Hematopoietic multipotent progenitor cell treated with erythropoietin and hydrocortisone succinate and interleukin-3 and kit ligand, for 15 days (in vitro differentiated cells): ENCODE data around the gene OR51E2.
"Not testable (repeated sequence)": the region's sequence is repeated elsewhere in the genome, so short reads cannot be mapped to it uniquely, and the experiment has no call there.

ENCODE experiments used
- DNase-seq: peaks from one replicate; pipeline ENCODE4 v3.0.0-alpha.2; 2015; ENCODE audit warnings: low spot score

The OR51E2 gene, protein sequence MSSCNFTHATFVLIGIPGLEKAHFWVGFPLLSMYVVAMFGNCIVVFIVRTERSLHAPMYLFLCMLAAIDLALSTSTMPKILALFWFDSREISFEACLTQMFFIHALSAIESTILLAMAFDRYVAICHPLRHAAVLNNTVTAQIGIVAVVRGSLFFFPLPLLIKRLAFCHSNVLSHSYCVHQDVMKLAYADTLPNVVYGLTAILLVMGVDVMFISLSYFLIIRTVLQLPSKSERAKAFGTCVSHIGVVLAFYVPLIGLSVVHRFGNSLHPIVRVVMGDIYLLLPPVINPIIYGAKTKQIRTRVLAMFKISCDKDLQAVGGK

DNA sequence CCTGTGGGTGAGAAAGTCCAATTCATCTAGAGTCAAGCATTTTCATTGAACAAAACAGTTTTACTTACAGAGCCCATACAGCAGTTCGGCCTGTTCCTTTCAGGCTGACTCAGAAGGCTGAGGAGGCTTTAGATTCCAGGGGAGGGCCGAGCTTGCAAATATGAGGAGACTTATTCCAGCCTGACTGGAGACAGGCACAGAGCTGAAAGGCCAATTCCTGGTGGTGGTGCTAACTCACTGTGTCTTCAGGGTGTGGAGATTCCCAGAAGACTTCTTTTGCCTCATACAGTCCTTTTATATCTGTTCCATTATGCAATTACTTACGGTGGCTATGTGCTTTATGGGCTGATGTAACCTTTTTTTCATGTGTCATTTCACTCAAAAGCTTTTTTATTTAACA lies at the start of gene OR51E2:
Gene OR51E2 (minus strand): TSS at position 269 of the 400 bp plus-strand sequence. CDS start 15,142 bp downstream, outside the sequence.
- no peak for DNase-seq

DNA sequence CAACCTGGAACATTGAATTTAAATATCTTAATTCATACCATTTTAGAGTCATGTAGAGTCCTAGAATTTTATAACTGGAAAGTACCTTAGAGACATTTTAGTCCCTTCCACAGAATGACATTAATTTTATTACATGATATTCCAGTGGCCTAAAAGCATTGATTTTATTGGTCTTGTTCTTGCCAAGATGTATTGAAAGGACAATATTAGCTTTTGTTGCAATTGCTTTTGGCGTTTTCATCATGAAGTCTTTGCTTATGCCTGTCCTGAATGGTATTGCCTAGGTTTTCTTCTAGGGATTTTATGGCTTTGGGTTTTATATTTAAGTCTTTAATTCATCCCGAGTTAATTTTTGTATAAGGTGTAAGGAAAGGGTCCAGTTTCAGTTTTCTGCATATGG lies 43.1 kb upstream of the OR51E2 start:
- no peak for DNase-seq

DNA sequence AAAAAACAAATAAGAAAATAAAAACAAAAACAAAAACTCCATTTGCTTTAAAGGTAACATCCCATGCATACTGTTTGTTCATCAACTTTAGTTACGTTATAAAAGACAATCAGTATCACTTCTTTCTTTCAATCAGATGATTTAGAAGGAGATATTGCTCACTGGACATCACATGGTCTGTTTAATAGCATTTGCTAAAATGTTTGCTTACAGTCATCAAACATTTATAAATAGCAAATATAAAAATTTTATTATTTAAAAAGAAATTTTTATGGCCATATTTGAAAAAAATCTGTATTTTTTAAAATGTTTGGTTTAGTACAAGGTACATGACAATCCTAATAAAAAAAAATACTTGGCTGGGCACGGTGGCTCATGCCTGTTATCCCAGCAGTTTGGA lies 29.5 kb upstream of the OR51E2 start:
- no peak for DNase-seq

DNA sequence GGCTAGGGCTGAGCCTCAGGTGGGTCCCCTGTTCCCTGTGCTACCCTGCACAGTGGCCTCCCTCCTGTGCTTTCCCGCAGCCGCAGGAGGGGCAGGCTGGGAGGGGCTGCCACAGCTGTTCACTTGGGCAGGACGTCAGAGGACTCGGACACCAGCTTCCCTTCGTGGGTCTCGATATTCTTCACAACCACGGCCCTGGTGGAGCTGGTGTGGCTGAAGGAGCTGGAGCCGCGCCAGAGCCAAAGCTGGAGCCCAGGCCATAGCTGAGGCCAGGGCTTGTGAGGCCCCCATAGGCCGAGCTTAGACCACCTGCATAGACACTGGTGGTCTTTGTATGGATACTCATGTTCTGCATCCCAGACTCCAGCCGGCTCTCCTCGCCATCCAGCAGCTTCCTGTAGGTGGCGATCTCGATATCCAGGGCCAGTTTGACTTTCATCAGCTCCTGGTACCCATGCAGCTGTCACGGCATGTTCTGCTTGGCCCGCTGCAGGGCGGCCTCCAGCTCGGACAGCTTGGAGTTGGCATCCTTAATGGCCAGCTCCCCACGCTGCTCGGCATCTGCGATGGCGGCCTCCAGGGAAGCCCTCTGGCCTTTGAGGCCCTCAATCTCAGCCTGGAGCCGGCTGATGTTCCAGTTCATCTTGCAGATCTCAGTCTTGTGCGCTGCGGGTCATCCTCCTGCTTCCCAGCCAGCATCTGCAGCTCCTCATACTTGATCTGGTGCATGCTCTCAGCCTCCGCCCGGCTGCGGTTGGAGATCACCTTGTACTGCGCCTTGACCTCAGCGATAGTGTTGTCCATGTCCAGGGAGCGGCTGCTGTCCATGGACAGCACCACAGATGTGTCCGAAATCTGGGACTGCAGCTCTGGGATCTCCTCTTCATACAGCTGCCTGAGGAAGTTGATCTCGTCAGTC lies 25.2 kb upstream of the OR51E2 start:
- DNase-seq = not testable (repeated sequence)

DNA sequence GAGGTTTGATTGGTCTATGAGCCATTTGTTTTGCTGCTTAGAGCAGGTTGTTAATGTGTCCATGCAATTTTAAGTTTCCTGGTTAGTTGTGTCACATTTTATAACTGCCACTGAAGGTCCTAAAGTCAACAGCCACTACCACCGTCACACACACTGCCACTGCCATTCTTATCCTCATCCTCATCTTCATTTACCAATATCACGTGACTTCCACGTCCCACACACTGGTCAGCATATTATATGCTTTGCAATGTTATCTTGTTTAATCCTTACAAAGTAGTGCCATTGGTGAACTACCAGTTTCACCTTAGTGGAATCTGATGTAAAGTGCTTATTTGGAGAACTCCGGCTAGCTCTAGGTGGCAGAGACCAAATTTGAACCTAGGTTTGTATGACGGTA lies 16.6 kb upstream of the OR51E2 start:
- DNase-seq = no peak

DNA sequence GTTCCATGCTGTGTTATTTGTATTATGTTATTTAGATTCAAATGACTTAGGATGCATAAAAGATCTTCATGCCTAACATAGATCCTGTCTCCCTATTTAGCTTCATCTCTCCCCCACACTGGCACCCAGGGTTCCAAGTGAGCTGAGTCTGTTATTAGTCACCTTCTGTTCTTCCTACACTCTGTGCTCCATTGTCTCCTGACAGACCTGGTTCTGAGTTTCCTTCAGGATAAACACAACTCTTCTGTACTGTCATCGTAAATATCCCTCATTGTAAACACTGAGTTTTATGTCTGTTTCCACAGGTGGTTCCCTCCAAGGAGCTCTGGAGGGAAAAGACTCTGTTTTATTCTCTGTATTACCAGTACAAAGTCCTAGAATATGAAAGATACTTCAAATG lies 15.6 kb upstream of the OR51E2 start:
- DNase-seq = no peak

DNA sequence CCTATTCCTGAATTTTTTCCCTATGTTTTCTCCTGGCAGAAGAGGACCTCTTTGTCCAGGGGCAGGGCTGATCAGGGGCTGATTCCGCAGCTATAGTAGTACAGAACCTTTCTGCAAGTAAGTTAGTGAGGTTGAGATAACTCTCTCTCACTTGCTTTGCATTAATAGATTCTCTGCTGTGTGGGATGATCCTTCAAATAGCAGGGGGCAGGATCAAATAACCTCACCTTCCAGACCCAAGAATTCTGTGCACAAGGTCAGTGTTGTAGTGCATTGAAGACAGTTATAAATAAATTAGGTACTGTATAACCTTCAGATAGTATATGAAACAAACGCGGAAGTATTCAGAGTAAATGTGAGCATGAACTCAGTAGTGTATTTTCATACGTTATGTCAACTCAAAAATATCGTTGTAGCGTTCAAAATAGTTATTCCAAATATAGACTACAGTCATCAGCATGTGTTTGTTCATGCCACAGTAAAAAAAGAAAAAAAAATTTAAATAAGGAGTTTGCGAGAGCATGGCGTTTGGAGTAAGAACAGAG lies 7.2 kb upstream of the OR51E2 start:
- DNase-seq = no peak

DNA sequence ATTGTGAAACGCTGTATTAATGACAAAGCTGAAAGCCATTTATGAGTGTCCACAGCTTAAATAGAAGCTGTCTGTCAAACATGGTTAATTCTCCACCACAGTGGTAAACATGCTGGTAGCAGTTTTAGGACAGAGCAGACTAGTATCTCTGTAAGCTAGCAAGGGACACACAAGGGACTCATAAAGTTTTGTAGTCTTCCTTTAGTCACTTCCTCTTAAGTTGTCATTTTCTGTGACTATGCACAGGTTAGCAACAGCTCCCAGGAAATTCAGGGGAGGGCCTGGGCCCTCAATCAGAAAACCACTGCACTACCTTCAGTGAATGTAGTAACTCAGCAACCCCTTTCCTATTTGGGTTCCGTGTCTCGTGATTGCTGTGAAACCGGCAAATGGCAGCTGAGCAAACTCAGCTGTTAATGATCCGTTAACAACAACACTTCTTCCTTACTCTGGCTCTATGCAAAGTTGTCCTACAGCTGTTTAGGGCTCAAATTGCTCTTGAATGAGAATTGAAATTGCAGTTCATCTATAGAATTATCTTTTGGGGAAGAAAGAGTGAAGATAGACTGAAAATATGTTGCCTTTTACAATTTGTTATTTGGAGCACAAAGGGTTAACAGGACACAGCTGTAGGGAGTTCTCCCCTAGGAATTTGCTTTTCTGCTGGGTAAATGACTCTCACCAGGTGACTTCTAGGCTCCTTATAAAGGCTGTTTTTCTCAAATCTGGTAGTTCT lies 6.6 kb upstream of the OR51E2 start, which contains the start of gene MMP26:
Gene MMP26 (plus strand): TSS at position 731 of the 736 bp plus-strand sequence.
- DNase-seq = no peak

DNA sequence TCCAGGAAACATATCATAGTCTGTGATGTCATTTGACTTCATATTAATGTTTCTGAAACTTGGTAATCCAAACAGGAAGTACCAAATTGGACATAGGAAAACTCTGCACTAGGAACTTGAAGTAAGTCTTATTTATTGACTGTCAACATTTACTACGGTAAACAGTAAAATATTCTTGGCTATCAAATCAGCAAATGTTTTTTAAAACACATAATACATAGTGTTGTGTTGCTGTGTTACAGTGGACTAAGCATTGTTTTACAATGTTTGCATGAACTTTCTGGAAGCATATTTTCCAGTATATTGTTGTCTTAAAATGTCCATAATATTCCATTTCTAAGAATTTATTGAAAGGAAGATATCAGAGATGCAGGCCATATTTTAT lies 2.8 kb upstream of the OR51E2 start:
- no peak for DNase-seq

DNA sequence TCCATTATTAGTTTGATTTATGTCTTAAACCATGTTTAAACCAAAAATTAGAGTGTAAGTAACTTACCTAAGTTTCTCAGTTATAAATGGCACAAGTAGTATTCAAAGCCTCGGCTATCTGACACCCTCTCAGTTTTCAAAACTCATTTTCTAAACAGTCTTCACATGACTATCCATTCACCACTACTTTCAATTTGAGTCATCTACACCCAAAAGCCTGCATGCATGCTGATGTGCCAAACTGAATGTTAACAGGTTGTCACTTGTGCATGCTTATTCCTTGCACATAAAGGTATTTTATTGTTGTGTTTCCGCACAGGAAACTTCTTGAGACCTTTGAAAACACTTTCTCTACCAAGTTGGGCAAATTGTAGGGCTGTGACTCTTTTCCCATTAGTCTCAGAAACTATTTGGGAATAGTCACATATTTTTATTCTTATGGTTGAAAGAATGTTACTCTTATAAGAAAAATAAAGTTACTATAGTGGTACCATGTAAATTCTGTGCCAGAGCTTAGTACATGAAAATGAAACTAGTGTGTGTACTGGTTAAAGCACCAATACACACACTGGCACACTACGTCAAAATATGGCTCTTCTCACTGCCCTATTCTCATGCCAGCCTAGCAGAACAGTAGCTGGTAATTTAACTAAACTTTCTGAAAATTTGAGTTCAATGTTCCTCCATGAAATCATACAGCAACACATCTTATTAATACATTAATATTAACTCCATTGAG lies 2.2 kb upstream of the OR51E2 start:
- no peak for DNase-seq

DNA sequence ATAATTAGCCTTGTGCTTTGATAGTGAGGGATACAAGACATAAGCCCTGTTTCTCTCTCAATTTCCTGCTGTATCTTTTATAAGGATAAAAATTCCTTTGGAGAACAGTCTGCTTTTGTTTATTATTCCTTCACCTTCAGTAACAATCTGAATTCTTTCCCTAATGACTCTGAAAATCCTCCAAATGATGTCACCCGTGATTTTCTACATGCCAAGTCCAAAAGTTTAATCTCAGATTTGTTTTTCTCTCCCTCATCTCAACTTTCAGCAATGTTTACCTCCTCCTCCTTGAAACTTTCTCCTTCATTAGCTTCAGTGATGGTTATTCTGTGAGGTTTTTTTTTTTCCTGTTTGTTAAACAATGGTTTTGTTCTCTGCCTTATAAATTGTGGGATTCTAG lies 2.2 kb downstream of the OR51E2 start:
- no peak for DNase-seq

DNA sequence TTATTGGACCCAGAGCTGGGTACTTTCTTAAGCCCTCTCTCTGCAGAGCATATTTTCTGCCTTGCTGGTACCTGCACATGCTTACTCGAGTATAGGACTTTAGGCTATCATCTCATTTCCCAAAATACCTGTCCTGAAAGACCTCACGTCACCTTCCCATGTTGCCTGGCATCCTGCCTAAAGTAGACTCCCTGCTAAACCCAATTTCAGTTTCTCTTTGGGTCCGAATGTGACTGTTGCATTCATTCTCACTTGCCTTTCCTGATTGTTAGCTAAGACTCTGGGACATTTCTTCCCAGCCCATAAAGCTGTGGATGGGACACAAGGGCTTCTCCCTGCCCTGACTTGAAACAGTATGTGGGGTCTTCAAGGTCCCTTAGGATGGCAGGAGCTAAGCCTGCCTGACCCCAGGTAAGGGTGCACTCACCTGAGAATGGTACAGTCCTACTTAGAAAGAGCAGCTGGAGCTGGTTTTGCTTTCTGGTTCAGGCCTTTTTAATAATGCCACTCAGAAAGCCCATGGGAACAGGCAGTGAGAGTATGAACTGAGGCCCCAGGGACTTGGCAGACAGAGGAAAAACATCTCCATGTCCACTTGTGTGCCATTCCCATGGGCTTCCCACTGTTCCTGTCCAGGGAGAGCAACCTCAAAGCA lies 12.9 kb downstream of the OR51E2 start:
- no peak for DNase-seq

DNA sequence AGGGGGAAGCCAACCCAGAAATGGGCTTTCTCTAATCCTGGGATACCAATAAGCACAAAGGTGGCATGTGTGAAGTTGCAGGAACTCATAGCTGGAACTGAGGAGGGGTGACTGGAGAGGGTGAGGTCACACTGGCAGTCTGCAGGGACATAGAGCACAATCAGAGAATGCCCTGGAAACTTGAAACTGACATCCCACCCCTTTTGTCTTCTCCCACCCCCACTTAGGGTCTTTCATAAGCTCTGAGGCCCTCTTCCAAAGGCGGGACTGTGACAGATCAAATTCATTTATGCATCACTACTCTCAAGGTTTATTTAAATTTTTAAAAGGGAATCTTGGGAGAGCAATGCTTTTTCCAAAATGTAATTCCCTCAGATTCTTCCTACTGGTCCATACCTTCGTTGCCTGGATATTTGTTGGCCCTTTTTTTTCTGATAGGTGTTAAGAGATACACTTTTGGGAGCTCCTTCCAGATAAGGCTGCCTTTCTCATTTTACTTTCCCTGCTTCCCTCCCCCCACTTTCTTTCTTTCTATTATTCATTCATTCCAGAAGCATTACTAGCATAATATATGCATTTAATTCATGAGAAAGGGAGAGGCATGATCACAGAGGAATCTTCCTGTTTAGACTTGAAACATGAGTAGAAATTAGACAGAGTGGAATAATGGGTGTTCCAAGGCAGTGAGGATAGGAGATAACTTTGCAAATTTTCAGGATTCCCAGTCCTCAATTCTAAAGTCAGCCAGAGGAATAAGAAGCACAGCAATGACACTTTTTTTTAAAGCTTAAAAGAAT lies 14.8 kb downstream of the OR51E2 start:
- no peak for DNase-seq

DNA sequence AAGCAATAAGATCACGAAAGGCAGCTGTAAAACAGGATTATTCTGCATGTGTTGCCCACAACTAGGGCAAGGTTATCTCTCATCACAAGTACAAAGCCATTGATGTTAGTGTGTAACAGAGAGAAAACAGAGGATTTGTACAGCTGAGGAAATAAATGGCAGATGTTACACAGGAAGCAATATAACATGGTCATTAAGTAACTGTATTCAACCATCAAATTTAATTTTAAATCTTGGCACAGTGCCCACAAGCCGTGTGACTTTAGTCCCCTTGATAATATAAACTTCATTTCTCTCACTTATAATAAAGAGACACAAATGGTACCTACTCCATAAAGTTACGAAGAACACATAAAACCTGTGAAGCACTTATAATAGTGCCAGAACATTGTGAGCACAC lies 17.3 kb downstream of the OR51E2 start:
- DNase-seq = no peak

DNA sequence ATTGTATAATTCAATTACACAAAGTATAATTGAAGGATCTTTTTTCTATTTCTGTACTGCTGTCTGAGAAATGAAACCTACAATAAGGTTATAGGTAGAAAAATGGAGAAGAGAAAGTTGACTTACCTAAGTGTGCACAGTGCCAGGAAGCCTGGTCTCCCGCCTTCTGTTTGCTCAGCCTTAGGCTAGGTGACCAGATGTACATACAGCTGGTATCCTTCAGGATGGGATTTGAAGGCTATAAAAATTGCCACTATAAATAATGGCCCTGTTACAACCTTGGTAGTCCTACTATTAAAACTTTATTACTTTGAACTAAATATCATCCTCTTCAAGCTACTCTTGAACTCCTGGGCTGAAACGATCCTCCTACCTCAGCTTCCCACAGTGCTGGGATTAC lies 19.7 kb downstream of the OR51E2 start:
- no peak for DNase-seq

DNA sequence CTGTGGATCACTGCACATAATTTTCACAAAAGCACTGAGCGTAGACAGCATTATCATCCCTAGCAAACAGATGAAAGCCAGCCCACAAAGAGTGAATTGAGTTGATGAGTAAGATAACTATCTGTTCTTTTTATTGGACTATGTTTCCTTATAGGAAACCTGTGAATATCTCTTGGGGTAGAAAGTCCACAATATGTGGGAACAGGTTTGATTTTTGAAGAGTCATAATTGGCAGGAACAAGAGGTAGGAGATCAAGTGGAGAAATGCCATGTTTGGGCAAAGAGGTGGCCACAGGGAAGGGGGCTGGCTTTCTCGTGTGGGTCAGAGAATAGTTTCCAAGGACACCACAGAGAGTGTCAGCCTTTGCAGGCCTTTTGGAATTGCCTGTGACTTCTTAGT lies 23.9 kb downstream of the OR51E2 start:
- DNase-seq = no peak

DNA sequence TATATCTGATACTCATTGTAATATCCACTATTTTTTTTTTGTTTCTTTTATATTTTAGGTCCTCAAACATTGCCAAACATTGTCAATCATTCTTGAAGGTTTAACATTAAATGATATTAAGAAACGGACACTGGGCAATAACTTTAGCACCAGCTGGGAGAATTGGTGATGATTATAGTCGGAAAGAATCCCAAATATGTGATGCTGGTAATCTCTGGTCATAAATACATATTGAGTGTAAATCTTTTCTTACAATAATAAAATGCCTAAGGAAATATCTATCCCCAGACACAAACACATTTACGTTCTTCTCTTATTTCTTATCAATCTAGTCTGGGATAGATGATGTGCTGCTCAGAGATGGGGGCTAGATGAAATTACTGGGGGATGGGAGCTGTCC lies 25.2 kb downstream of the OR51E2 start:
- DNase-seq = no peak

DNA sequence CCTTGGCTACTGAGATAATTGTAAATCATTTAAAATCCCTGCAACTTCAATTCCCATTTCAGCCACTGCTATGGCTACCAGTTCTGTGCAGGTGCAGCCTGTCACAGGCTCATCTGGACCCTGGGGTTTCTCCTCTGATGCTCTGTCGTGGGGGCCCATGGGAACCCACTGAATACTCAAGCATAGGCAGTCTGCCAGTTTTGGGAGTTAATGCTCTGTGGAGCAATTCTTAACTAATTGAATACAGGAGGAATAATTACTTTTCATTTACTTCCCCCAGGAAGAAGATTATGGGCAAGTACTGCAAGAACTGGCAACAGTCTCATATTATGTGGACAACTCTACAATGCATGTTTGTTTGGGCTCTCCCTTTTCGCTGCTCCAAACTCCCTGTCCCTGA lies 25.9 kb downstream of the OR51E2 start:
- DNase-seq = no peak

DNA sequence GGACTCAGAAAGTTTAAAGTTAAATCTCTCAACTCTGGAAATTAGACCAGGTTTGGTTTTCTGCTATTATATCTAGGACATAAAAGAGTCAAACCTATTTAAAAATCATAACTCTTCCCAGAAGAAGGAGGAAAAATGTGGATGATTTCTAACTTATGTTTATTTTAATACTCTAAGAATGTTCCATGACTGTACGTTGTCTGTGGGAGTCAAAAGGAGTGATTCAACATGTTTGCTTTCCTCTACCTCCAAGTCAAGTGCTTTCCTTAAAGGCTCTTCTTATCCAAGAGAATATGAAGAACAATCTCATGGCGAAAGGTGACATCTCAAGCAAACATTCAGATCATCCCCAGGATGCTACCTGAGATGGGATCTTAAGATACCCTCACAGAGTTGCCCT lies 32.2 kb downstream of the OR51E2 start:
- DNase-seq = no peak

DNA sequence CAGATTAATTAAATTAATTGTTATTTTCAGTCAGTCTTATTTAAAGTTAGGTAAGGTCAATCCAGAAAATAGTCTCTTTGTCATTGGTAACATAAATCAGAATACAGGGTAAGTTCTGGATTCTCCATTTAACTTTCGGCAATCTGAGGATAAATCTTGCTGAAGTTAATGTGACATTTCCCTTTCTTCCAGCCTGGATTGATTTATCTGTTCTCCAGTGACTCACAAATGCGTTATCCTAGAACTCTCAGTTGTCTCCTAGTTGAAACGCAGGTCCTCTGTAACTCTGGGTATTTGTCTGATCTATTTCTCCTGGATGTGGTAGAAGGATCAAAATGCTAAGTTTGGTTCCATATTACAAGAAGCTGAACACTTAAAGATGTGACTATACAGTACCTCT lies 32.9 kb downstream of the OR51E2 start:
- no peak for DNase-seq
